HG02678 (cell line): ENCODE measurements around the gene MAB21L4.

Source experiments
- ATAC-seq: cut with Tn5 transposase; IDR thresholded peaks from one replicate; pipeline ENCODE4 v1.9.1; 2021; ENCODE audit warnings: mild to moderate bottlenecking, moderate library complexity; ENCODE audit not compliant: unreplicated experiment

The MAB21L4 gene

DNA sequence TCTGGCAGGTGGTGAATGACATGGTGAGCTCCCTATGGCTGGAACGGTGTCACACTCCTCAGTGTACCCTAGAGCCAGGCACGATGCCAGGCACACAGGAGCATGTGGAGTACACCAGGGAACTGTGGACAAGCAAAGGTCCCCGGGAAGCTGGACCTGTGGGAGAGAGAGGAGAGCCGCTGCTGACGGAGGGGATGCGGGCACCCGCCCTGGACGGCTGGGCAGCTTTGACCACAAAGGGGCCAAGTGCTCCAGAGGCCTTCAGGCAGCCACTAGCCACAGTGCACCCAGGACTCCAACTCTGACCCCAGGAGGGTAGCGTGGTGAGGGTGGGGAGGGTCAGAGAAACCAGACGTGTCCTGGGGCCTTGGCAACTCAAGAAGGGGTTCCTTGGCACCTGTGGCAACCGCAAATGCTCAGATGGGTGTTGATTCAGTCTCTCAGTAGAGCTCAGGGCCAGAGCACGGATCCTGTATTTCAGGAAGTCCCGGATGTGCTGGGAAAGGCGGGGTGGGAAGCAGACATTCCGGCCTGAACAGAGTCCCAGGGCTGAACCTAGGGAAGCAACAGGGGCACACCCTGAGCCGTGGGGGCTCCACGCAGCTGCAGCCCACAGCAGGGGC is 2.3 kb upstream of the MAB21L4 start:
- ATAC-seq: no peak

- no peak for ATAC-seq
Observed at GRCh38 chr2:240896871-240897692, 1.1 kb upstream of the MAB21L4 start.

- ATAC-seq: no peak
Observed at GRCh38 chr2:240896394-240896793, 438 bp upstream of the MAB21L4 start.

DNA sequence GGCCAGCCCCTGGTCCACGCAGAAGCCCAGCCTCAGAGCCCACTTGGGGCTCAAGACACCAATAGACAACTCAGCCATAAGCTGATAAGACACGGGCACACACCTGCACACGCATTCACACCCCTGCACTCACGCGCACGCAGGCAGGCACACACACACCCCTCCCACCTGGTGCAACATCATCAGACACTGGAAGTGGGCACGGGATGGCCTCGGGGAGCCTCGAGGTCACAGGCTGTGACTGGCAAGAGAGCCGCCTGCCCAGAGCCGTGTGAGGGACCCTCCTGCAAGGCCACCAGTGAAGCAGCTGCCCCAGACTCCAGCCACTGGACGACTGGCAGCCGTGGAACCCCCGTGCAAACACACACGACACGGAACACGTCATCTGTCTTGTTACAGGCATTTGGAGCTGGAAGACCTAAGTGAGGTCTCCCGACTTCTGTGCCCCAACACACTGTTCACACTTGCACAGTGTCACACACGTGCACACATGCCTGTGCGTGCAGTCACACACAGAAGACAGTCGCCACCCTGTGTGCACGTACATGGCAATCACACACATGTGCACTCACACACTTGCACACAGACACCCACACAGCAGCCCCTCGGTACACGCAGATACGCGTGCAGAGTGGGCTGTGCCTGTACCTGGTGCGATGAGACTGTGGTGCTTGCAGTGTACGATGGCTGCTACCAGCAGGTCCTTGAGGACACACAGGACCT is 959 bp downstream of the MAB21L4 start:
- no peak for ATAC-seq

DNA sequence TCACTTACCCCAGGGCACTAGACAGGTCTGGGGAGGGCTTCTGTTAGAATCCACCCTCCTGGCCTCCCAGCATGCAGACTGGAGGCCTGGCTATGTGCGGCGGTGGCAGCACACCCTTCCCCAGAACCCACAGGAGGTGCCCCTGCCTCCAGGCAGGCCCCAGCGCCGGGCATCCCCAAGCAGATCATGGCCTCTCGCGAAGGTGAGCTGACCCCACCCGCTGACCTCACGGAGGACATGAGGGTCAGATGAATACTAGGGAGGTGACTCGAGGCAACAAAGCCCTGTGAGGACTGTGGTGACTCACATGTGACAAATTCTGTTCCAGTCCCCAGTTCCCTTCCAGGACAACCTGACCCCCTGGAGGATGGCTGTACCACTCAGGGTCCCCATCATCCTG is 1.9 kb downstream of the MAB21L4 start:
- ATAC-seq: no peak

GRCh38 chr2:240893363-240893844 is 2.6 kb downstream of the MAB21L4 start:
- ATAC-seq: no peak

DNA sequence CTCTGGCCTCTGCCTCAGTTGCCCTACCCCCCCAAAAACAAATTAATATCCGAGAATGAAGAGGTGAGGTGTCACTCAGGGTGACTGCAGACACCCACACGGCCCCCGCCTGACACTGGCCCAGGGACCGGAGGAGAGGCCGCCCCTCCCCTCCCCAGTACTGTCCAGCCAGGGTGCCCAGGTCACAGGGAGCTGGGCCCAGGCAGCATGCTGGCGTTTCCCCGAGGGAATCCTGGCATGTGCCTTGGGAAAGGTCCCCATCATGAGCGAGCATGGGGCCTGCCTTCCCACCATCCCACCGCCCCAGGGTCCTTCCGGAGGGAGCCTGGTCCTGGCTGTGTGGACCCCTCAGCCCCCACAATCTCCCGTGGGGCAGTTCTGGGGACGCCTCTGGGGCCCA is 3.0 kb downstream of the MAB21L4 start:
- no peak for ATAC-seq

GRCh38 chr2:240892356-240892755 is 3.6 kb downstream of the MAB21L4 start:
- no peak for ATAC-seq

GRCh38 chr2:240891492-240892340 is 4.2 kb downstream of the MAB21L4 start:
- ATAC-seq: no peak

- ATAC-seq: no peak
Observed at GRCh38 chr2:240890691-240891090, 5.3 kb downstream of the MAB21L4 start.

DNA sequence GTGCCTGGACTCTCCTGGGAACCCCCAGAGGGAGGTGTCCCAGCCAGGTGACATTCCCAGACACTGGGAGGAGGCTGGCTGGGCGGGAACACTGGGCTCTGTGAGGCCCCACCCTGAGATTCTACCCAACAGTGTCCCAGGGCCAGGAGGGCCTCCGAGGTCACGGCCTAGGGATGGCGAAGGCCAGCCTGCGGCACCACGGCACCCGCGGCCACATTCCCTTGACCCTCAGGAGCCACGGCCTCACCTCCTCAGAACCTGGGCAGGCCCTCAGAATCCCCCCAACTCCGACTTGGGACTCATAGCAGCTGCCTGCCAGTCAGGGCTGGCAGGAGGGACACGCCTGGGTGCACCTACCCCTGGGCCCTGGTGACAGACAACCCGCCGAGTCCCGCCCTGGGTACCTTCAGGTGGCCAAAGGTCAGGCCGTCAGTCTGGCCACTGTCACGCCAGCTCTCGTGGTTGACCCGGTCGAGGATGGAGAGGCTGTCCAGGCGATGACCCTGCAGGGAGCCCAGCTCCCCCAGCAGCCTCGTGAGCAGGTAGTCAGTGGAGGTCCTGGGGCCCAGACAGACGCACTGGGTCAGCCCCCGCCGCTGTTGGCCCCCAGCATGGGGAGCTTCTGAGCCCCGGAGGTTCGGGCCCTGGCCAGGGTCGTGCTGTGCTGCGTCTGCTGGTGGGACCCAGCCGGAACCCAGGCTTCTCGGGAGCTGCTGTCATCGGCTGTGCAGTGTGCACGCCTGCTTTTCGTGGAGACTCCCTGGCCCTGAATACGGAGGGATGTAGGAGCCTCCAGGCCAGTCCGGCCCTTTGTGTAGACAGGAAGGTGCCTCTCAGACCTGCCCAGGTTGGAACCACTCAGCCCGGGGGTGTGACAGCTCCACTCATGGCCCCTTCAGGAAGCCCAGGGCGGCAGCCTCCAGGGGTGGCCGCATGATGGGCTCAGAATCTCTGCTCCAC is 6.1 kb downstream of the MAB21L4 start:
- ATAC-seq: no peak

DNA sequence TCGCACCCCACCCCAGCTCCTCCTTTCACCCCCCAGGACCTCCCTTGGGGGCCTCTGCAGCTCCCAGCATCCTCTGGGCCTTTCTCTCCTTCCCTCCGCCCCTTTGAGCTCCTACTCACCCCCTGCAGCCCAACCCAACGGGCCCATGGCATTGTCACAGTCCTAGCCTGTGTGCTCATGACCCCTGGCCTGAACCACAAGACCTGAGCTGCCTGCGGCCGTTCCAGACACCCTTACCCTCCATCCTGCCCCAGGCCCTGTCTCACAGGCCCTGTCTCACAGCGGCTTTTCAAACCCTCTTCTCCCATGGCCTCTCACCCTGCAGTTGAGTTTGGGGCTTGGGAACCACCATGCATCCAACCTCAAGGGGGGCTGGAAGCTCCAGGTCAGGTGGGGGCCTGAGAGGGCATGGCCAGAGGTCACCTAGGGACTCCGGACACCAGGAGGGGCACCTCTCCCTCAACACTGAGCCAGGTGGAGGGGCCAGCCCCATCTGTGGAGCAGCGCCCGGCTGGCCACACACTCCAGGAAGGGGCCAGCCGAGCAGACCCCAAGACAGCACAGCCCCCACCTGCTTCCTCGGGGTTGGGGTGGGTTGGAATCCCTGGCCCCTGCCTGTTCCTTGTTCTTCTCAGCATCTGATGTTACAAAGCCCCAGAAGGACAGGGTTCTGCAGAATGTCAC is 6.9 kb downstream of the MAB21L4 start:
- ATAC-seq: no peak

GRCh38 chr2:240888130-240888889 is 7.6 kb downstream of the MAB21L4 start:
- no peak for ATAC-seq

DNA sequence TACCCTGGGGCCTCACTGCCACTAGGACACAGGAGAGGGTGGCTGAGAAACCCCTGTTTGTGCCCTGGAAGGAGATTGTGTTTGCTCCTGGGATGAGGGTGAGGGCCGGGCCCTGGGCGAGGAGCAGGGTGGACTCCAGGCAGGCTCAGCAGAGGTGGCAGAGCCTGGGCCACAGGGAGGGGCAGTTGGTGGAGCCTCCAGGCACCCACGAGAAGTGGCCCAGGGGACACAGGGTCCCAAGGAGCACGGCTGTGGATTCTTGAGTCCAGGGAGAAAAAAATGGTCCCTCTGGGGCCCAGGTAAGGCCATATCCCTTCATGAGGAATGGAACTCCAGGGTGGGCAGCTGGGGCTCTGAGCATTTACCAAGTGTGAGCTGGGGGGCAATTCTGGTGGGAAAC is 8.3 kb downstream of the MAB21L4 start:
- no peak for ATAC-seq

DNA sequence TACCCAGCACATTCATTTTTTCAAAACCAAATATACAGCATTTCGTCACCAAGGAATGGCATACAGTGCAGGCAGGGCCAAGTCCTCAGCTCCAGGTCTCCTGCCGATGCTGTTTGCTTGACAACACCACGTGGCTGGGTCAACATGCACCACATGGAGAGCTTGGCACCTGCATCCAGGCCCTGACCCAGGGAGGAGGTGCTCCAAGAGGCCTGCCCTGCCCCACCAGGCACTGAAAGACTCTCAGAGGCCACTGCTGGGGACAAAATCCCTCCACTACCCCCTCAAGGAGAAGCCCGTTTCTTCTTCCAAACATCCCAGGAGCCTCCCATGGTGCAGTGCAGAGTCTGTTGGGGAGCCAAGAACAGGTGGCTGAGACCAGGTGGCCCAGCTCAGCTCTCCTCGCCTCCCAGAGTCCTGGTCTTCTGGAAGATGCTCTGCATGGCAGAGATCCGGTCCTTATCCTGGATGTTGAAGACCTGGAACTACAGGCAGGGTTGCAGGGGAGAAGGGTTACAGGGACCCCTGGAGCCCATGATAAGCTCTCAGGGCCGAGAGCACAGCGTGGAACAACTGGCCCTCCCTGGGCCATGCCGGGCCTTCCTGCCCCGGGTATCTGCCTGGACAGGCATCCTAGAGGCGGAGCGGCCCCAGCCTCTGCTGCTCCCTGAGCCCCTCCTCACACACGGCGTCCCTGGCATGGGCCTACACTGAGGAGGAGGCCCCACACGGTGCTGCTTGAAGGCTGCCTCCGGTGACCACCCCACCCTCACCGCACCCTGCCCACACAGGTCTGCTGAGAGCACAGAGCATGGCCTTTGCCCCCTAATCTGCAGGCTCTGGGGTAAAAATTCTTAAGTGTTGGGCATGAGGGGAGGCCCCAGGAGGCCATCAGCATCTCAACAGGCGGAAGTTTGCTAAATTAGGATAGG is 9.0 kb downstream of the MAB21L4 start:
- no peak for ATAC-seq

- ATAC-seq: no peak
Observed at GRCh38 chr2:240886023-240886565, 9.9 kb downstream of the MAB21L4 start.

DNA sequence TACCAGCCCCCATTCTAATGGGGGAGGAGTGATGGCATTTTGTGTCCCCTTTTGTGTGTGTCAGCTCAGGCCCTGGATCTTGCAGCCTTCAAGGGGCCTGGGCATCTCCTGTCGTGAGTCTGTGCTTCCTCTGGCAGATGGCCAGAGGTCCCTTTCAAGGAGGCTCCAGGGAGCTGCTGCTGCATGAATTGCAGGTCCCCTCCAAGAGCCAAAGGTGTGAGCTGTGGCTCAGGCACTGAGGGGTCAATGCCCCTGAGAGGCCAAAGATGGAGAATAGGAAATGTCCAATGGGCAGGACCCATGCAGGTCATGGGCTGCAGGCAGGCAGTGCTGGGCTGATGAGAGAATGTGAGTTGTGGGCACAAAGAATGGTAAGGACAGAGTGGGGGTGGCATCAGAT is 10.4 kb downstream of the MAB21L4 start:
- ATAC-seq: no peak
